ENCODE results near the gene BRD3. TPM values are rescaled to one million over a fixed set of nuclear protein-coding genes. Genes with fewer than 3 reads are reported as not detected.
"Not testable (repeated sequence)": the region's sequence is repeated elsewhere in the genome, so short reads cannot be mapped to it uniquely, and the experiment has no call there.

The BRD3 gene
- total RNA-seq, 2 donors from 2014 or later, result 8.4 to 10.6 TPM

- no peaks in the 10 kb centered on the region for H3K4me1 Mint-ChIP-seq
- H3K4me3 Mint-ChIP-seq, result no peak overlapping the region
- H3K36me3 Mint-ChIP-seq (ENCODE audit: low read depth), result no peaks in the 10 kb centered on the region
- H3K27me3 Mint-ChIP-seq, result peaks cover 10% of the 10 kb centered on the region
- no peaks in the 10 kb centered on the region for H3K9me3 Mint-ChIP-seq
- no peak overlapping the region for H3K27ac Mint-ChIP-seq
- no peak for ATAC-seq (replicated peaks)
Measured at GRCh38 chr9:134073500-134073899, 5.7 kb upstream of the BRD3 start.

DNA sequence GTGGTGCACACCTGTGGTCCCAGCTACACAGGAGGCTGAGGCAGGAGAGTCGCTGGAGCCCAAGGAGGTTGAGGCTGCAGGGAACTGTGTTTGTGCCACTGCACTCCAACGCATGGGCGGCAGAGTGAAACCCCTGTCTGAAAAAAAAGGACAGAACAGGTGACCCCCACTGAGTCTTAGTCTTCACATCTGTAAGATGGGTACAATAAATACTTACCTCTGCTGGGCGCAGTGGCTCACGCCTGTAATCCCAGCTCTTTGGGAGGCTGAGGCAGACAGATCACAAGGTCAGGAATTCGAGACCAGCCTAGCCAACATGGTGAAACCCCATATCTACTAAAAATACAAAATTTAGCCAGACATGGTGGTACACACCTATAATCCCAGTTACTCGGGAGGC, 4.9 kb upstream of the BRD3 start:
- not testable (repeated sequence) for H3K4me1 Mint-ChIP-seq; H3K4me3 Mint-ChIP-seq; ATAC-seq (replicated peaks); H3K36me3 Mint-ChIP-seq (ENCODE audit: low read depth); H3K27ac Mint-ChIP-seq; H3K9me3 Mint-ChIP-seq
- H3K27me3 Mint-ChIP-seq, result peaks cover 10% of the 10 kb centered on the region

DNA sequence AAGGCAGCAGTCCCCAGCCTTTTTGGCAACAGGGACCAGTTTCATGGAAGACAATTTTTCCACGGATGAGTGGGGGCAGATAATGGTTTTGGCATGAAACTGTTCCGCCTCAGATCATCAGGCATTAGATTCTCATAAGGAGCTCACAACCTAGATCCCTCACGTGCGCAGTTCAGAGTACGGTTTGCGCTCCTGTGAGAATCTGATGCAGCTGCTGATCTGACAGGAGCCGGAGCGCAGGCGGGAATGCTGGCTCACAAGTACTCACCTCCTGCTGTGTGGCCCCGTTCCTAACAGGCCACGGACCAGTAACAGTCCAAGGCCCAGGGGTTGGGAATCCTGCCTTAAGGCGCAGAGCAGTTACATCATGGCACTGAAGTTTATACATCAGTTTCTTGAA, 3.3 kb upstream of the BRD3 start:
- Mint-ChIP-seq H3K36me3 (ENCODE audit: low read depth) (no peaks in the 10 kb centered on the region), H3K4me3 (no peak overlapping the region)

GRCh38 chr9:134069480-134070399, 1.9 kb upstream of the BRD3 start:
- Mint-ChIP-seq H3K27ac (no peak overlapping the region), H3K4me1 (peaks cover 12% of the 10 kb centered on the region)

More for the DNA sequence above, 3.3 kb upstream of the BRD3 start:
- ATAC-seq (replicated peaks), result no peak
- H3K4me1 Mint-ChIP-seq, result peaks cover 4% of the 10 kb centered on the region
- H3K27ac Mint-ChIP-seq, result no peak overlapping the region
- no peaks in the 10 kb centered on the region for H3K9me3 Mint-ChIP-seq
- H3K27me3 Mint-ChIP-seq, result peaks cover 10% of the 10 kb centered on the region

DNA sequence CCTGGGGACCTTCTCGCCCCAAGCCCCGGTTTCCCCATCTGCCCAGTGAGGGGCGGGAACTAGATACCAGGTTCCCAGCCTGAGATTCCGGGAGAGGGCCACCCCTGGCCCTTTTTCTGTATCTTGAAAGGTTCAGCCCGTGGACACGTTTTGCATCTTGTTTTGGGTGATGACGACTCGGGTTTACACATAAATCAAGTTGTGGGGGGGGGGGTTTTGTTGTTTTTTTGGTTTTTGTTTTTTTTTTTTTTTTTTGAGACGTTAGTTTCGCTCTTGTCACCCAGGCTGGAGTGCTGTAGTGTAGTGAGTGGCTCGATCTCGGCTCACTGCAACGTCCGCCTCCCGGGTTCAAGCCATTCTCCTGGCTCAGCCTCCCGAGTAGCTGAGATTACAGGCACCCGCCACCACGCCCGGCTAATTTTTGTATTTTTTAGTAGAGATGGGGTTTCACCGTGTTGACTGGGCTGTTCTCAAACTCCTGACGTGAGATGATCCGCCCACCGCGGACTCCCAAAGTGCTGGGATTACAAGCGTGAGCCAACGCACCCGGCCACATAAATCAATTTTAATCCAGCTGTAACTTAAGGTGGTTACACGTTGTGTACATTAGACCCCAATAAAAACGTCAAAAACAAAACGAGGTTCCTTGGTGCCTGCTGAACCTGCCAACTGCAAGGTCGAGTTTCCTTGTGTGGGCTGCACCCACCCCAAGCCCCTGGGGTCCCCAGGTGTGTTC, 1.1 kb upstream of the BRD3 start:
- Mint-ChIP-seq H3K4me3 (peak overlapping the region; percentile 81), H3K4me1 (peaks cover 12% of the 10 kb centered on the region), H3K36me3 (ENCODE audit: low read depth) (no peaks in the 10 kb centered on the region), H3K27ac (peak overlapping the region; percentile 62), H3K27me3 (peaks cover 10% of the 10 kb centered on the region), H3K9me3 (no peaks in the 10 kb centered on the region)
- ATAC-seq (replicated peaks), result peak; percentile 3

More at GRCh38 chr9:134069480-134070399, 1.9 kb upstream of the BRD3 start:
- no peaks in the 10 kb centered on the region for H3K36me3 Mint-ChIP-seq (ENCODE audit: low read depth)
- peak overlapping the region; percentile 81 for H3K4me3 Mint-ChIP-seq
- peaks cover 10% of the 10 kb centered on the region for H3K27me3 Mint-ChIP-seq
- no peak for ATAC-seq (replicated peaks)
- no peaks in the 10 kb centered on the region for H3K9me3 Mint-ChIP-seq

- ATAC-seq (replicated peaks), result peak; percentile 1
- H3K4me1 Mint-ChIP-seq, result peaks cover 12% of the 10 kb centered on the region
- no peak overlapping the region for H3K27ac Mint-ChIP-seq
- H3K27me3 Mint-ChIP-seq, result peaks cover 7% of the 10 kb centered on the region
- no peaks in the 10 kb centered on the region for H3K36me3 Mint-ChIP-seq (ENCODE audit: low read depth)
- peak overlapping the region; percentile 89 for H3K4me3 Mint-ChIP-seq
- no peaks in the 10 kb centered on the region for H3K9me3 Mint-ChIP-seq
Measured at GRCh38 chr9:134066913-134067851, 644 bp downstream of the BRD3 start.

DNA sequence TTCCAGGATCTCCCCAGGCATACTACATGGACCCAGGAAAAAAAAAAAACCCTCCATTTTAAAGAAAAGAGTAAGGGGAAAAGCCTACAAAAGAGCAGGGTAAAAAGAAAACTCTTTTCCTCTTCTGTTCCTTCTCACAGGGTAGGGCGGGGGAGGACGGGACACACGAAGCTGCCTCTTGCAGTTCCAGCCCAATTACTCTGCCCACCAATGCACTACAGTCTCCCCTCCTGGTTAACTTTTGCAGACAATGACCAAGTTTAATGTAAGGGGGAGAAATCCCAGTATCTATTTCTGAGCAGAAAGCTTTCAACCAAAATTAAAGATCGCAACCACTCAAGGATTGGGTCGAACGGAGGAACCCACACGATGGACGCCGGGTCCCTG, 1.3 kb downstream of the BRD3 start:
- Mint-ChIP-seq H3K36me3 (ENCODE audit: low read depth) (no peaks in the 10 kb centered on the region), H3K27ac (peak overlapping the region; percentile 84), H3K27me3 (peaks cover 7% of the 10 kb centered on the region), H3K9me3 (no peaks in the 10 kb centered on the region), H3K4me3 (peak overlapping the region; percentile 89), H3K4me1 (peaks cover 12% of the 10 kb centered on the region)
- no peak for ATAC-seq (replicated peaks)

DNA sequence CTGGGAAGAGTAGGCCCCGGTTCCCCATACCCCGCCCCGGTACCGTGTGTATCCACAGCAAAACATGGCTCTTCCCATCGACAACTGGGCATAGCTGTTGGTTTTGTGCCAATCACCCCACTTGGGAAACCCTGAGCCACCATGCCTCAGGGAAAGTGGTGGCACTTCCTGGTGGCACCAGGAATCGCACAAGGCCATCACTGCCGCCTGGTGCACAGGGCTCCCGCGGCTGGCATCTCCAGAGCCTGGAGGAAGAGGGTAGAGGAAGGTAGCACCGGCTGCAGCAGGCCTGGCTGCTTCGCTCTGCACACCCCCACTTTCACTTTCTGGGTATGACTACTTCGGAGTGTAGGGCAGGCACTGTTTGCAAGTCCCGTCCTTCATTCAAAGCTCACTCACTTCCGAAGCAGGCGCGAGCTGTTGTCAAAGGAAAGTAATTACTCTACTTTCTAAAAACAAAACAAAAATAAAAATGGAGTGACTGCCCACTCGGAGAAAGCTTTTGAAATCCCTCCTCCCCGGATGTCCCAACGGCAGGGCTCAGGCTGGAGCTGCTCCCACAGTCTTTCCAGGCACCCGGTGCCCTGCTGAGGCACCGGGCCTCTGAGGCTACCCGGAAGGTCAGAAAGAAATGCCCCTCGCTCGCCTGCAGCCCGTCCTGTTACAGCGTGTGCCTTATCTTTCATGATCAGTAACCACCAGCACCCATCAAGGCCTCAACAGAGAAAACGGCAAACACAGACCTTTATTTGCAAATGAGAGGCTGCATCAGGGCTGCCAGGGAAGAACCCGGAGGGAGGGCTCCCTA, 2.0 kb downstream of the BRD3 start:
- Mint-ChIP-seq H3K36me3 (ENCODE audit: low read depth) (no peaks in the 10 kb centered on the region), H3K4me1 (peaks cover 12% of the 10 kb centered on the region), H3K27ac (peak overlapping the region; percentile 84), H3K4me3 (peak overlapping the region; percentile 89), H3K27me3 (peaks cover 4% of the 10 kb centered on the region), H3K9me3 (no peaks in the 10 kb centered on the region)
- ATAC-seq (replicated peaks), result peak; percentile 55

DNA sequence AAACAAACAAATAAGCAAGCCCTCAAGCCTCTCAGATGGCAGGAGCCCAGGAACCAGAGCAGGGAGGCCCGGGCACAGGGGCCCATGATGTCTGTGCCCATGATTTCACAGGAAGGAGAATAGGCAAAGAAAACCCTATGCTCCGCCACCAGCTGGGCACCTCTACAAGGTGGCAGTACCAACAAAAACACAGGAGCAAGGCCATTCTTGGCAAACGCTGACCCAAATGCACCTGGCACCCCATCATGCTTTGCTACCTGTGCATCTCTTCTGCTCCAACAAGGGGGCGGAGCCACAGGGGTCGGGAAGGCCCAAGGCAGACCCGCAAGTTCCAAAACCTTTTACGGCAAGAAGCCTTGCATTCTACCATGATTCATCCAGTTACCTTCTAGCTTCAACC, 3.1 kb downstream of the BRD3 start:
- ATAC-seq (replicated peaks), result no peak
- no peaks in the 10 kb centered on the region for H3K36me3 Mint-ChIP-seq (ENCODE audit: low read depth)

DNA sequence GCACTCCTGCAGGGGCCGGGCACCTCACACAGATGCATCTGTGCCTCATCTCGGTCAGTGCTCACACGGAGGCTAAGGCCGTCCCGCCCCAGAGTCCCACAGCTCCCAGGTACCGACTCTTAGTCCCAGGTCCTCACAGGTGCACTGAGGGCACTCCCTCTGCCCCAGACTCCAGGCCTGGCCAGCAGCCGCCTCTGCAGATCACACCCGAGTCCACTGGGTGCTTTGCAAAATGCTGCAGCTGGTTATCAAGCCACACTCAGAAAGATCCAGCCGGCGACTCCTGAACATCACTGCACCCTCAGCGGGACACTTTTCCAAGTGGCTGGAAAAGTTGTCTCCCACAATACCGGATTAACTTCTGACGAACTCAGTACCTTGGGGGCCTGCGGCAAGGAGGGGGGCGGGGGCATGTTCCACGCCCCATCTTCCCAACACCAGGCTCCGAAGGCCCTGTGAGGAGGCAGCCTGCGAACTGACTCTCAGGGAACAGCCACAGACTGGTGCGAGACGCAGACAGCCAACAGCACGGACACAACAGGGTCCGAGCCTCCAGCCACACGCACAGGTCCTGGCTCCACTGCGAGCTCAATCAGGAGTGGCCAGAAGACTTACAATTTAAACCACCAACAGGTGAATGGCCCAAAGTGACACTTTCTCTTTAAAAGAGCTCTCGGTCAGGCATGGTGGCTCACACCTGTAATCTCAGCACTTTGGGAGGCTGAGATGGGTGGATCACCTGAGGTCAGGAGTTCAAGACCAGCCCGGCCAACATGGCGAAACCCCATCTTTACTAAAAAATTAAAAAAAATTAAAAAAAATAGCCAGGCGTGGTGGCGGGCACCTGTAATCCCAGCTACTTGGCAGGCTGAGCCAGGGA, 4.0 kb downstream of the BRD3 start:
- ATAC-seq (replicated peaks), result no peak
- Mint-ChIP-seq H3K27ac (no peak overlapping the region), H3K4me3 (no peak overlapping the region), H3K27me3 (no peaks in the 10 kb centered on the region), H3K36me3 (ENCODE audit: low read depth) (no peaks in the 10 kb centered on the region), H3K4me1 (peaks cover 12% of the 10 kb centered on the region), H3K9me3 (no peaks in the 10 kb centered on the region)

More for the DNA sequence above, 3.1 kb downstream of the BRD3 start:
- H3K9me3 Mint-ChIP-seq, result no peaks in the 10 kb centered on the region
- peaks cover 12% of the 10 kb centered on the region for H3K4me1 Mint-ChIP-seq
- no peak overlapping the region for H3K27ac Mint-ChIP-seq
- H3K27me3 Mint-ChIP-seq, result no peaks in the 10 kb centered on the region
- peak overlapping the region; percentile 89 for H3K4me3 Mint-ChIP-seq

DNA sequence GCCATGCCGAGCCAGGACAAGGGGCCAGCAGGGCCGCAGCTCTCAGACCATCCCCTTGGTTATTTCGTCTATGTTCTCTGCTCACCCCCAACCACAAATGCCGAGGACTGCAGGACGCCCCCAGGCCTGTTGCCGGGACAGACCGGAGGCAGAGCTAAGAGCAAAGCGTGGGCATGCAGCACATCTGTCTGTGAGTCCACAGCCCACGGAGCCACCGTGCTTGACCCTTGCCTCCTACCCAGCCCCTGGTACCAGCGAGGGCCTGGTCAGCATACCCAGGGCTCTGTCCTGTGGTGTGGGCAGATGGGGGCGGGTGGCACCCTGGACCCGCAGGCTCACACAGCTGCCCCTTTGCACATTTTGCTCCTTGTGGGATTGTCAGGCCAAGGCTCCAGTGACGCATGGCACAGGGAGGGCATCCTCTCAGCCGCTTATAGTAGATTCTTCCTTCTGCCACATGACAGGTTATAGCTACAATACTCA, 4.7 kb downstream of the BRD3 start:
- no peak overlapping the region for H3K27ac Mint-ChIP-seq
- H3K36me3 Mint-ChIP-seq (ENCODE audit: low read depth), result no peaks in the 10 kb centered on the region
- H3K27me3 Mint-ChIP-seq, result no peaks in the 10 kb centered on the region
- ATAC-seq (replicated peaks), result no peak
- no peaks in the 10 kb centered on the region for H3K9me3 Mint-ChIP-seq
- H3K4me3 Mint-ChIP-seq, result no peak overlapping the region
- peaks cover 12% of the 10 kb centered on the region for H3K4me1 Mint-ChIP-seq

- Mint-ChIP-seq H3K27me3 (no peaks in the 10 kb centered on the region), H3K9me3 (no peaks in the 10 kb centered on the region), H3K4me1 (peaks cover 12% of the 10 kb centered on the region), H3K27ac (no peak overlapping the region), H3K4me3 (no peak overlapping the region), H3K36me3 (ENCODE audit: low read depth) (no peaks in the 10 kb centered on the region)
- no peak for ATAC-seq (replicated peaks)
Measured at GRCh38 chr9:134062461-134063087, 5.3 kb downstream of the BRD3 start.

Measured in activated T-helper 17 cell treated with anti-CD3 and anti-CD28 coated beads, Interleukin-2, amount 50 U/mL, for 72 hours (primary cell).